Spleen (tissue), 11 donors: Measurements from ENCODE around the gene HNRNPM. TPM values are rescaled to one million over a fixed set of nuclear protein-coding genes. Genes with fewer than 3 reads are reported as not detected.
A peak's percentile ranks its signal among the peaks of the same experiment; 100 is the strongest.

ENCODE experiments used
- DNase-seq: peaks from one replicate; pipeline ENCODE4 v3.0.0-alpha.2; 2020
- H3K27ac ChIP-seq, 8 donors: fragments of 200-600 bp; sonication (generic) in 7 of 8; 1 replicate in 4 of 8; 2 replicates in 4 of 8; pipeline versions ENCODE4 v1.5.0 to v1.8.0; 2016 to 2021; ENCODE audit warnings: inconsistent platforms in 4 of 8, mild to moderate bottlenecking in 4 of 8, moderate library complexity in 1 of 8
- H3K27me3 ChIP-seq, 7 donors: fragments of 200-600 bp; sonication (generic) in 6 of 7; replicated peaks in 1 of 7; 1 replicate in 4 of 7; 2 replicates in 3 of 7; pipeline versions ENCODE4 v1.5.0 to v1.8.0; 2016 to 2021; ENCODE audit warnings: inconsistent platforms in 3 of 7, mild to moderate bottlenecking in 1 of 7
- H3K36me3 ChIP-seq, 6 donors: fragments of 200-600 bp; sonication (generic) in 5 of 6; 1 replicate in 4 of 6; 2 replicates in 2 of 6; pipeline versions ENCODE4 v1.5.0 to v1.8.0; 2016 to 2021; ENCODE audit warnings: inconsistent platforms in 2 of 6
- H3K4me1 ChIP-seq, 6 donors: fragments of 200-600 bp; sonication (generic) in 5 of 6; 1 replicate in 3 of 6; 2 replicates in 3 of 6; pipeline versions ENCODE4 v1.5.0 to v1.8.0; 2016 to 2021; ENCODE audit warnings: inconsistent platforms in 3 of 6
- H3K4me3 ChIP-seq, 8 donors: fragments of 200-600 bp; sonication (generic) in 7 of 8; 1 replicate in 4 of 8; 2 replicates in 4 of 8; pipeline versions ENCODE4 v1.5.0 to v1.8.0; 2016 to 2021; ENCODE audit warnings: inconsistent platforms in 4 of 8, mild to moderate bottlenecking in 4 of 8, moderate library complexity in 2 of 8
- H3K9me3 ChIP-seq, 8 donors: fragments of 200-600 bp; sonication (generic) in 7 of 8; 1 replicate in 4 of 8; 2 replicates in 4 of 8; pipeline versions ENCODE4 v1.5.0 to v1.8.0; 2016 to 2021; ENCODE audit warnings: inconsistent platforms in 4 of 8
- POLR2A ChIP-seq, 3 donors: fragments of 450-650 bp; IDR thresholded peaks; one replicate each; pipeline ENCODE4 v1.5.1; 2017; ENCODE audit warnings: antibody characterized with exemption in 3 of 3, mild to moderate bottlenecking in 1 of 3
- POLR2AphosphoS5 ChIP-seq, 3 donors: sonication (generic); formaldehyde crosslinking; IDR thresholded peaks; one replicate each; pipeline ENCODE4 v1.5.1; 2017; ENCODE audit warnings: antibody characterized with exemption in 3 of 3
- WGBS, 5 donors: extraction: QIAGEN DNeasy Blood & Tissue Kit in 3 of 5; methylation state at CpG; one replicate each; pipeline versions ENCODE4 v1.1.5 to v1.1.7; 2013 to 2018; 5-methylcytosine and 5-hydroxymethylcytosine counted together
- intact Hi-C: fragments of 100-400 bp; cut with DNase I; formaldehyde crosslinking; loops from one replicate; pipeline ENCODE4 v1.15.0; 2023; ENCODE audit warnings: low total_unique reads
- polyA plus RNA-seq, 3 donors: library from polyadenylated mRNA; stranded (reverse); fragments of 200-250 nt; gene quantifications; one replicate each; pipeline ENCODE4 v1.2.1, GENCODE V29; 2013
- total RNA-seq, 7 donors: library from RNA; depleted of rRNA in 3 of 7; stranded (reverse); fragments of >200 nt in 3 of 7; fragmentation: NEBNext Ultra II Directional in 4 of 7; extraction: Animal tissue kit (Norgen Biotek cat#: 25700) in 4 of 7; gene quantifications; one replicate each; pipeline versions ENCODE4 v1.1.0 to v1.2.1, GENCODE V29; 2016 to 2021
- TF ChIP-seq, protein P1 (sequence below), 11 experiments: fragments of 200-600 bp in 7 of 11; fragments of 450-650 bp in 4 of 11; sonication (generic) in 4 of 11; IDR thresholded peaks in 8 of 11; conservative IDR thresholded peaks in 3 of 11; 1 replicate in 7 of 11; 2 replicates in 4 of 11; pipeline versions ENCODE4 v1.4.0 to v1.8.0; 2016 to 2021; ENCODE audit warnings: antibody characterized with exemption in 11 of 11, inconsistent platforms in 4 of 11, mild to moderate bottlenecking in 1 of 11
- donor health status: healthy with polysubstance abuse.
- donor health status: DM: no; HTN: no; CAD: no; lungs with moderate emphysema.
- donor health status: DM: no; HTN: no; CAD: no.
- donor health status: Bipolar disorder and iron deficiency.
- donor health status: healthy.
- donor health status: DM: no; HTN: no; CAD: no.
- donor health status: DM: yes; HTN: yes; CAD: no.

The HNRNPM gene
- total and polyA plus RNA-seq, 10 donors, result 77.1 to 229 (median 138) TPM

DNA sequence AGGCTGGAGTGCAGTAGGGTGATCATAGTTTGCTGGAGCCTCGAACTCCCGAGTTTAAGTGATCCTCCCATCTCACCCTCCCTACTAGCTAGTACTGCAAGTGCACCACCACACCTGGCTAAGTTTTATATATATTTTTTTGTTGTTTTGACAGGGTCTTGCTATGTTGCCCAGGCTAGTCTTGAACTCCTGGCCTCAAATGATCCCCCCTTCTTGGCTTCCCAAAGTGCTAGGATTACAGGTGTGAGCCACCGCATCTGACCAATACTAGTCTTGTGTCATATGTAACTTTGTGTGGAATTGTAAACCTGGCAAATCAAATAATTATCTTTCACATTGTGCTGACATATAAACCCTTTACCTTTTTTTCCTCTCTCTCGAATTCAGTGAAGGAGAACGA is 10.2 kb downstream of the HNRNPM start:
- H3K27ac ChIP-seq, result peak overlapping the region in 2 of 8 donors; percentile 2 to 67
- peaks cover 50 to 100% (median 90%) of the 10 kb centered on the region in 6 donors for H3K4me1 ChIP-seq
- DNase-seq, result no peak
- WGBS, 5 donors, result 68 to 75% (median 70%) methylated on average over 5 of the region's 5 CpGs
- no peaks in the 10 kb centered on the region for H3K9me3 ChIP-seq
- no peak overlapping the region for H3K4me3 ChIP-seq
- TF ChIP-seq POLR2A (IDR thresholded peaks at IDR 0.05) (no peak), POLR2AphosphoS5 (IDR thresholded peaks at IDR 0.05) (no peak)
- TF ChIP-seq, protein P1, sequence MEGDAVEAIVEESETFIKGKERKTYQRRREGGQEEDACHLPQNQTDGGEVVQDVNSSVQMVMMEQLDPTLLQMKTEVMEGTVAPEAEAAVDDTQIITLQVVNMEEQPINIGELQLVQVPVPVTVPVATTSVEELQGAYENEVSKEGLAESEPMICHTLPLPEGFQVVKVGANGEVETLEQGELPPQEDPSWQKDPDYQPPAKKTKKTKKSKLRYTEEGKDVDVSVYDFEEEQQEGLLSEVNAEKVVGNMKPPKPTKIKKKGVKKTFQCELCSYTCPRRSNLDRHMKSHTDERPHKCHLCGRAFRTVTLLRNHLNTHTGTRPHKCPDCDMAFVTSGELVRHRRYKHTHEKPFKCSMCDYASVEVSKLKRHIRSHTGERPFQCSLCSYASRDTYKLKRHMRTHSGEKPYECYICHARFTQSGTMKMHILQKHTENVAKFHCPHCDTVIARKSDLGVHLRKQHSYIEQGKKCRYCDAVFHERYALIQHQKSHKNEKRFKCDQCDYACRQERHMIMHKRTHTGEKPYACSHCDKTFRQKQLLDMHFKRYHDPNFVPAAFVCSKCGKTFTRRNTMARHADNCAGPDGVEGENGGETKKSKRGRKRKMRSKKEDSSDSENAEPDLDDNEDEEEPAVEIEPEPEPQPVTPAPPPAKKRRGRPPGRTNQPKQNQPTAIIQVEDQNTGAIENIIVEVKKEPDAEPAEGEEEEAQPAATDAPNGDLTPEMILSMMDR (IDR thresholded peaks at IDR 0.05 in 8 of 11, conservative IDR thresholded peaks at IDR 0.05 in 3 of 11), result no peak
- intact Hi-C loops, result no loop called here
- H3K36me3 ChIP-seq, result peaks cover 0 to 86% (median 30%) of the 10 kb centered on the region in 6 donors
- no peaks in the 10 kb centered on the region for H3K27me3 ChIP-seq

DNA sequence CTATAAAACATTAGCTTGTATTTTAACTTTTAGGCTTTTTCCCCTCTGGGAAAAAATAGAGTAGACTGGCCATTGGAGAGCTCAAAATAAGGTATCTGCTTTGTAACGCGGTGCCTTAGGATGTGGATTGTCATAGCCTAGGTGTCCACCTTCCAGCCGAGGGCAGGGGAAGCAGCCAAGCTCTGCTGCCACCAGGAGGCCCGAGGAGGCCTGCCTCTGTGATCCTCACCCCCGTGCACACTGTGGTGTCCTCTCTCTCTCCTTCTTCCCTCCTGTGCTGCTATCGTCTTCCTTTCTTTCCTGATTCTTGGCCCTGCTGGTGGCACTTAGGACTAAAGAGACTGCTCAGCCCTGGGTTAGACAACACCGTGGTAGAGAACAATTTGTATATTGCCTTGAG is 11.3 kb downstream of the HNRNPM start:
- peaks cover 0 to 92% (median 30%) of the 10 kb centered on the region in 6 donors for H3K36me3 ChIP-seq
- no peak for DNase-seq
- TF ChIP-seq, protein P1 (IDR thresholded peaks at IDR 0.05 in 8 of 11, conservative IDR thresholded peaks at IDR 0.05 in 3 of 11), result no peak
- TF ChIP-seq POLR2AphosphoS5 (IDR thresholded peaks at IDR 0.05), result peak in 2 of 3 donors; percentile 43 to 48
- TF ChIP-seq POLR2A (IDR thresholded peaks at IDR 0.05), result no peak
- peaks cover 60 to 100% (median 90%) of the 10 kb centered on the region in 6 donors for H3K4me1 ChIP-seq
- H3K4me3 ChIP-seq, result no peak overlapping the region
- intact Hi-C loops, result no loop called here
- WGBS, 5 donors, result 66 to 80% (median 76%) methylated on average over 7 of the region's 7 CpGs
- no peaks in the 10 kb centered on the region for H3K9me3 ChIP-seq
- H3K27ac ChIP-seq, result no peak overlapping the region
- H3K27me3 ChIP-seq, result no peaks in the 10 kb centered on the region

DNA sequence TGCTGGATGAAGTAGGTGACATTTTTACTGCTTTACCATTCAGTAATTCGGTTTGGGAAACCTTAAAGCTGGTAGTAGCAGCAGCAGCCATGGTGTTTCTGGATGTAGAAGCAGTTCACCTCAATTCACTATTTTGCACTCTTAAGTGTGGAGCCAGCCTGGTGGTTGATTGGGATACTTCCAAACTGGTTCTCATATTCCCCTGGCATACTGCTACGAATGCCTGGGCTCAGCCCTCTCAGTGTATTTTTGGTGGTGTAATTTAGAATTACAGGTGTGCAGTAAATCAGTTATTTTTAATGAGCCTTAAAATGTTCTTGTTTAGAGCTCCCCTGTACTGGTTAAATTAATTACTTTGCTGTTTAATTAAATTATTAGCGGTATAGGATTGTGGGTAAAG is 12.4 kb downstream of the HNRNPM start:
- 84 to 98% (median 89%) methylated on average over 3 of the region's 3 CpGs for WGBS, 5 donors
- H3K27me3 ChIP-seq, result no peaks in the 10 kb centered on the region
- no peaks in the 10 kb centered on the region for H3K9me3 ChIP-seq
- intact Hi-C loops, result no loop called here
- H3K36me3 ChIP-seq, result peaks cover 0 to 88% (median 35%) of the 10 kb centered on the region in 6 donors
- H3K4me3 ChIP-seq, result no peak overlapping the region
- H3K27ac ChIP-seq, result no peak overlapping the region
- TF ChIP-seq POLR2AphosphoS5 (IDR thresholded peaks at IDR 0.05) (no peak), POLR2A (IDR thresholded peaks at IDR 0.05) (no peak)
- TF ChIP-seq, protein P1 (IDR thresholded peaks at IDR 0.05 in 8 of 11, conservative IDR thresholded peaks at IDR 0.05 in 3 of 11), result no peak
- peaks cover 54 to 100% (median 87%) of the 10 kb centered on the region in 6 donors for H3K4me1 ChIP-seq
- no peak for DNase-seq

DNA sequence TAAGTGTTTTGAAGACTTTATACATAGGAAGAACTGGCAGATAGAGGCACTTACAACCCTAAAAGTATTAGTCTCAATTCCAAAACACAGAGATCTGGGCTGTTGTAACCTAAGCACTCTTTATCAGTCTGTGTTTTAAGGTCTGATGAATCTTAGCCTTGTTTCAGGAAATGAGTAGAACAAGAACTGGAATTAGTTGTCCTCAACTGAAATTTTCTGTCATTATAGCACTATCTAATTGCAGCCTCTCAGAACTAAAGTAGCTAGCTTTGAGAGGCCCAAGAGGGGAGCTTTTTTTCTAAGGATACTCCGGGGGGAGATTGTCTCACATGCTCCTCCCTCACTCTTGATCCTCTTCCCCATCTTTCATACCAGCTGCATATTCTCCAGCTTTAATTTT is 13.1 kb downstream of the HNRNPM start:
- Histone ChIP-seq H3K9me3 (no peaks in the 10 kb centered on the region), H3K36me3 (peaks cover 0 to 88% (median 35%) of the 10 kb centered on the region in 6 donors), H3K27ac (peak overlapping the region in 3 of 8 donors; percentile 1 to 26 (median 3)), H3K27me3 (no peaks in the 10 kb centered on the region), H3K4me3 (no peak overlapping the region), H3K4me1 (peaks cover 48 to 100% (median 84%) of the 10 kb centered on the region in 6 donors)
- intact Hi-C loops, result no loop called here
- TF ChIP-seq, protein P1 (IDR thresholded peaks at IDR 0.05 in 8 of 11, conservative IDR thresholded peaks at IDR 0.05 in 3 of 11), result no peak
- no peak for TF ChIP-seq POLR2AphosphoS5 (IDR thresholded peaks at IDR 0.05)
- TF ChIP-seq POLR2A (IDR thresholded peaks at IDR 0.05), result no peak
- 56 to 63% (median 59%) methylated on average over 1 of the region's 1 CpG for WGBS, 5 donors
- DNase-seq, result no peak
